Esophagus squamous epithelium (tissue), 5 donors: ENCODE measurements around the gene CORO7. TPM values are rescaled to one million over a fixed set of nuclear protein-coding genes. Genes with fewer than 3 reads are reported as not detected.

Source experiments
- DNase-seq: peaks from one replicate; lab custom pipeline; 2025; lab: John Stamatoyannopoulos, UW
- H3K27ac ChIP-seq, 4 donors: fragments of 200-600 bp; sonication (generic); one replicate each; pipeline ENCODE4 v1.5.1; 2016 to 2019; ENCODE audit warnings: mild to moderate bottlenecking in 1 of 4
- H3K27me3 ChIP-seq, 4 donors: fragments of 200-600 bp; sonication (generic); 1 replicate in 3 of 4; 2 replicates in 1 of 4; pipeline versions ENCODE4 v1.5.1 to v1.6.0; 2017 to 2021; ENCODE audit warnings: antibody characterized with exemption in 1 of 4
- H3K36me3 ChIP-seq, 3 donors: fragments of 200-600 bp; sonication (generic); one replicate each; pipeline ENCODE4 v1.5.1; 2016 to 2019
- H3K4me1 ChIP-seq, 3 donors: fragments of 200-600 bp; sonication (generic); one replicate each; pipeline ENCODE4 v1.5.1; 2017 to 2019
- H3K4me3 ChIP-seq, 4 donors: fragments of 200-600 bp; sonication (generic); 1 replicate in 3 of 4; 2 replicates in 1 of 4; pipeline ENCODE4 v1.5.1; 2016 to 2019; ENCODE audit warnings: mild to moderate bottlenecking in 2 of 4, moderate library complexity in 1 of 4
- H3K9me3 ChIP-seq, 3 donors: fragments of 200-600 bp; sonication (generic); one replicate each; pipeline ENCODE4 v1.5.1; 2016 to 2019
- CTCF ChIP-seq, 6 experiments: fragments of 450-650 bp in 4 of 6; fragments of 200-600 bp in 2 of 6; sonication (generic) in 2 of 6; IDR thresholded peaks; one replicate each; pipeline ENCODE4 v1.5.1; 2016 to 2019; ENCODE audit warnings: antibody characterized with exemption in 6 of 6, mild to moderate bottlenecking in 4 of 6, moderate library complexity in 4 of 6
- POLR2A ChIP-seq, 4 donors: fragments of 450-650 bp; IDR thresholded peaks; one replicate each; pipeline ENCODE4 v1.6.1; 2017; ENCODE audit warnings: antibody characterized with exemption in 4 of 4, mild to moderate bottlenecking in 4 of 4, moderate library complexity in 3 of 4
- WGBS, 2 donors: methylation state at CpG; one replicate each; pipeline ENCODE4 v1.1.5; 2018; 5-methylcytosine and 5-hydroxymethylcytosine counted together
- intact Hi-C: fragments of 100-400 bp; cut with DNase I; formaldehyde crosslinking; loops from one replicate; pipeline ENCODE4 v1.15.0; 2022
- total RNA-seq, 4 donors: library from RNA; depleted of rRNA; stranded (reverse); fragments of >200 nt; gene quantifications; one replicate each; pipeline ENCODE4 v1.1.0, GENCODE V29; 2016
- donor health status: DM: yes; HTN: yes; CAD: no.

The CORO7 gene
- total RNA-seq, 4 donors from 2014 or later = 15.8 to 25.9 (median 17.8) TPM

GRCh38 chr16:4419402-4419959, 3.1 kb upstream of the CORO7 start:
- H3K27ac ChIP-seq = no peak overlapping the region

GRCh38 chr16:4415538-4416199, 727 bp downstream of the CORO7 start:
- Histone ChIP-seq H3K9me3 (no peaks in the 10 kb centered on the region), H3K27me3 (no peaks in the 10 kb centered on the region), H3K4me3 (peak overlapping the region; percentile 75 to 97 (median 88)), H3K36me3 (peaks cover 5 to 25% (median 6%) of the 10 kb centered on the region in 3 donors), H3K4me1 (peaks cover 15 to 52% (median 16%) of the 10 kb centered on the region in 3 donors), H3K27ac (peak overlapping the region; percentile 83 to 93 (median 88))
- 0 to 2% methylated on average over 6 to 15 of the region's 44 CpGs for WGBS, 2 donors
- TF ChIP-seq CTCF (IDR thresholded peaks at IDR 0.05) (peak in 1 of 6 experiments; percentile 8), POLR2A (IDR thresholded peaks at IDR 0.05) (peak in 1 of 4 donors; percentile 8)
- DNase-seq = no peak
- intact Hi-C loops = no loop called here

More at GRCh38 chr16:4419402-4419959, 3.1 kb upstream of the CORO7 start:
- DNase-seq = no peak
- no peaks in the 10 kb centered on the region for H3K9me3 ChIP-seq
- H3K4me3 ChIP-seq = no peak overlapping the region
- no peaks in the 10 kb centered on the region for H3K27me3 ChIP-seq
- 79 to 85% methylated on average over 7 of the region's 7 CpGs for WGBS, 2 donors
- H3K36me3 ChIP-seq = no peaks in the 10 kb centered on the region
- no peak for TF ChIP-seq POLR2A (IDR thresholded peaks at IDR 0.05)
- no peak for TF ChIP-seq CTCF (IDR thresholded peaks at IDR 0.05)
- H3K4me1 ChIP-seq = peaks cover 10 to 31% (median 14%) of the 10 kb centered on the region in 3 donors
- intact Hi-C loops = no loop called here

GRCh38 chr16:4414187-4414917, 2.0 kb downstream of the CORO7 start:
- Histone ChIP-seq H3K4me3 (no peak overlapping the region), H3K27ac (peak overlapping the region in 1 of 4 donors; percentile 93), H3K9me3 (no peaks in the 10 kb centered on the region), H3K4me1 (peaks cover 18 to 65% (median 18%) of the 10 kb centered on the region in 3 donors), H3K27me3 (no peaks in the 10 kb centered on the region), H3K36me3 (peaks cover 5 to 31% (median 6%) of the 10 kb centered on the region in 3 donors)
- TF ChIP-seq CTCF (IDR thresholded peaks at IDR 0.05) (no peak), POLR2A (IDR thresholded peaks at IDR 0.05) (no peak)
- intact Hi-C loops = no loop called here
- WGBS, 2 donors = 74 to 91% methylated on average over 7 of the region's 7 CpGs
- no peak for DNase-seq

- Histone ChIP-seq H3K9me3 (no peaks in the 10 kb centered on the region), H3K27me3 (no peaks in the 10 kb centered on the region), H3K27ac (no peak overlapping the region), H3K4me1 (peaks cover 18 to 80% (median 18%) of the 10 kb centered on the region in 3 donors), H3K36me3 (peaks cover 5 to 39% (median 6%) of the 10 kb centered on the region in 3 donors), H3K4me3 (no peak overlapping the region)
- TF ChIP-seq POLR2A (IDR thresholded peaks at IDR 0.05) (no peak), CTCF (IDR thresholded peaks at IDR 0.05) (no peak)
- DNase-seq = no peak
- 93 to 94% methylated on average over 3 to 4 of the region's 4 CpGs for WGBS, 2 donors
- intact Hi-C loops = no loop called here
Observed at GRCh38 chr16:4412854-4413253, 3.5 kb downstream of the CORO7 start.
